Neuronal stem cell (in vitro differentiated cells): Measurements from ENCODE around the gene TAOK2.
A peak's percentile ranks its signal among the peaks of the same experiment; 100 is the strongest.

ENCODE experiments used
- DNase-seq: peaks from one replicate; pipeline ENCODE4 v3.0.0-alpha.2; 2013; ENCODE audit warnings: low spot score
- H2AFZ ChIP-seq: one replicate; pipeline ENCODE4 v1.6.1; 2013; ENCODE audit warnings: mild to moderate bottlenecking, low read length, inconsistent platforms
- H2AK5ac ChIP-seq: 2 replicates; pipeline ENCODE4 v1.6.1; 2013; ENCODE audit warnings: low read depth, mild to moderate bottlenecking, inconsistent platforms, low read length, moderate library complexity, mixed read lengths
- H2BK120ac ChIP-seq: 2 replicates; pipeline ENCODE4 v1.6.1; 2013; ENCODE audit warnings: low read depth, mild to moderate bottlenecking, inconsistent platforms, low read length, moderate library complexity, mixed read lengths
- H2BK12ac ChIP-seq: one replicate; pipeline ENCODE4 v1.6.1; 2013; ENCODE audit warnings: low read length, inconsistent platforms
- H2BK15ac ChIP-seq: 2 replicates; pipeline ENCODE4 v1.6.1; 2013; ENCODE audit warnings: mild to moderate bottlenecking, low read length, inconsistent platforms, mixed read lengths
- H2BK5ac ChIP-seq: one replicate; pipeline ENCODE4 v1.6.1; 2013; ENCODE audit warnings: inconsistent platforms, mild to moderate bottlenecking, low read length, moderate library complexity
- H3K14ac ChIP-seq: one replicate; pipeline ENCODE4 v1.6.1; 2013; ENCODE audit warnings: low read length, inconsistent platforms
- H3K18ac ChIP-seq: 2 replicates; pipeline ENCODE4 v1.6.1; 2013; ENCODE audit warnings: low read length, inconsistent platforms
- H3K23ac ChIP-seq: 2 replicates; pipeline ENCODE4 v1.6.1; 2013; ENCODE audit warnings: low read depth, mild to moderate bottlenecking, mixed read lengths, low read length, inconsistent platforms; ENCODE audit not compliant: poor library complexity
- H3K27ac ChIP-seq: replicated peaks from 3 replicates; pipeline ENCODE4 v1.5.1; 2013; ENCODE audit warnings: low read length, inconsistent platforms
- H3K27me3 ChIP-seq, 3 experiments: 2 replicates each; pipeline ENCODE4 v1.6.1; 2013; ENCODE audit warnings: low read length in 3 of 3, mild to moderate bottlenecking in 2 of 3, inconsistent platforms in 1 of 3, low read depth in 1 of 3, mixed read lengths in 1 of 3, moderate library complexity in 1 of 3; ENCODE audit not compliant: control insufficient read depth in 3 of 3, insufficient read depth in 3 of 3
- H3K36me3 ChIP-seq, 2 donors: replicated peaks in 1 of 2; 2 replicates each; pipeline ENCODE4 v1.6.1; 2013; ENCODE audit warnings: low read length in 2 of 2; ENCODE audit not compliant: control insufficient read depth in 2 of 2, insufficient read depth in 2 of 2
- H3K4ac ChIP-seq: 2 replicates; pipeline ENCODE4 v1.6.1; 2013; ENCODE audit warnings: inconsistent platforms, mild to moderate bottlenecking, low read length, moderate library complexity
- H3K4me1 ChIP-seq, 2 donors: 1 replicate in 1 of 2; 2 replicates in 1 of 2; pipeline ENCODE4 v1.6.1; 2013; ENCODE audit warnings: low read length in 2 of 2, low read depth in 1 of 2; ENCODE audit not compliant: control insufficient read depth in 2 of 2, insufficient read depth in 1 of 2
- H3K4me2 ChIP-seq: one replicate; pipeline ENCODE4 v1.6.1; 2013; ENCODE audit warnings: mild to moderate bottlenecking, low read length, inconsistent platforms; ENCODE audit not compliant: insufficient read depth, poor library complexity, severe bottlenecking
- H3K4me3 ChIP-seq, 2 donors: 2 replicates each; pipeline ENCODE4 v1.5.1; 2013; ENCODE audit warnings: low read length in 2 of 2, mild to moderate bottlenecking in 2 of 2, inconsistent platforms in 1 of 2, moderate library complexity in 1 of 2
- H3K79me1 ChIP-seq: one replicate; pipeline ENCODE4 v1.6.1; 2013; ENCODE audit warnings: low read depth, mild to moderate bottlenecking, inconsistent platforms, low read length, moderate library complexity
- H3K9ac ChIP-seq: one replicate; pipeline ENCODE4 v1.6.1; 2013; ENCODE audit warnings: mild to moderate bottlenecking, low read depth, low read length, inconsistent platforms; ENCODE audit not compliant: poor library complexity
- H3K9me3 ChIP-seq, 2 donors: replicated peaks in 1 of 2; 2 replicates each; pipeline versions ENCODE3 to v1.6.1; 2013; ENCODE audit warnings: low read length in 2 of 2, mild to moderate bottlenecking in 2 of 2, inconsistent platforms in 1 of 2, low read depth in 1 of 2, mixed read lengths in 1 of 2, moderate library complexity in 1 of 2; ENCODE audit not compliant: control insufficient read depth in 2 of 2, insufficient read depth in 1 of 2
- H4K8ac ChIP-seq: one replicate; pipeline ENCODE4 v1.6.1; 2013; ENCODE audit warnings: low read depth, mild to moderate bottlenecking, inconsistent platforms, low read length, moderate library complexity
- H4K91ac ChIP-seq: one replicate; pipeline ENCODE4 v1.6.1; 2013; ENCODE audit warnings: low read length, low read depth, mild to moderate bottlenecking, inconsistent platforms; ENCODE audit not compliant: poor library complexity
- WGBS, 2 donors: extraction: QIAGEN DNeasy Blood & Tissue Kit; methylation state at CpG; one replicate each; pipeline ENCODE4 v1.1.7; 2013; ENCODE audit warnings: missing lambda C conversion rate in 2 of 2, mixed read lengths in 1 of 2; ENCODE audit not compliant: insufficient read length in 2 of 2, insufficient replicate concordance in 1 of 2; ENCODE audit errors: extremely low coverage in 2 of 2; 5-methylcytosine and 5-hydroxymethylcytosine counted together

TAOK2 gene

DNA sequence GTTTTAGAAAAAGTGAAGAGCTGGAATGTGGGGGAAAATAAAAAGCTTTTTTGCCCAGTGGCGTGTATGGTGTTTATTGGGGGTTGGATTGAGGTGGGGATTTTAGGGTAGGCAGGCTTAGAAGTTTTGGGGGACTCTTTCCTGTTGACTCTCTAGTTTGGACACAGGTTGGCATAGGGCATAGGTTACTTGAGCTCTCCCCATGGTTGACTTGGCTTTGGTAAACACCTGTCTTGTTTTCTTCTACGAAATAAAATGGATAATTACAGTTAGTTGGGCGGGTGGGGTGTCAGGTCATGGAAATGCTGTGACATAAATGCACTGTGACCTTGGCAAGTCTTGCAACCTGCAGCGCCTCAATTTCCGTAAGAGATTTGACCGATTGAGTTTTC is 680 bp upstream of the TAOK2 start:
- Histone ChIP-seq H3K27me3 (no peaks in the 10 kb centered on the region), H3K79me1 (peaks cover 11% of the 10 kb centered on the region), H3K4ac (no peak overlapping the region), H3K14ac (no peak overlapping the region), H3K23ac (no peak overlapping the region), H3K18ac (no peak overlapping the region), H3K4me1 (peaks cover 18 to 23% of the 10 kb centered on the region in 2 donors), H4K91ac (no peak overlapping the region), H2AFZ (peak overlapping the region; percentile 64), H3K27ac (peak overlapping the region; percentile 32), H2AK5ac (no peak overlapping the region), H2BK120ac (no peak overlapping the region), H3K9ac (no peak overlapping the region), H3K4me3 (no peak overlapping the region), H3K9me3 (peaks cover 9 to 10% of the 10 kb centered on the region in 2 donors), H2BK12ac (no peak overlapping the region), H3K4me2 (no peak overlapping the region), H3K36me3 (peaks cover 16 to 51% of the 10 kb centered on the region in 2 donors), H4K8ac (no peak overlapping the region), H2BK5ac (no peak overlapping the region), H2BK15ac (no peak overlapping the region)
- DNase-seq, result no peak
- WGBS, 2 donors, result 100% methylated on average over 1 of the region's 6 CpGs; no CpG with 5 or more reads in 1 of the 2 donors

GRCh38 chr16:29974291-29975133 is 844 bp downstream of the TAOK2 start:
- no peak overlapping the region for H3K4ac ChIP-seq
- no peak overlapping the region for H4K91ac ChIP-seq
- H3K4me3 ChIP-seq, result peak overlapping the region; percentile 78 to 97
- H3K4me2 ChIP-seq, result peak overlapping the region; percentile 80
- no peak overlapping the region for H2BK120ac ChIP-seq
- H2AFZ ChIP-seq, result peak overlapping the region; percentile 87
- DNase-seq, result no peak
- H2BK15ac ChIP-seq, result no peak overlapping the region
- no peak overlapping the region for H3K14ac ChIP-seq
- peaks cover 13% of the 10 kb centered on the region for H3K79me1 ChIP-seq
- H3K23ac ChIP-seq, result no peak overlapping the region
- H4K8ac ChIP-seq, result no peak overlapping the region
- peaks cover 24 to 54% of the 10 kb centered on the region in 2 donors for H3K36me3 ChIP-seq
- H3K9me3 ChIP-seq, result peaks cover 9 to 10% of the 10 kb centered on the region in 2 donors
- H2BK5ac ChIP-seq, result peak overlapping the region; percentile 78
- H3K27ac ChIP-seq, result no peak overlapping the region
- H2BK12ac ChIP-seq, result no peak overlapping the region
- H3K18ac ChIP-seq, result peak overlapping the region; percentile 46
- WGBS, 2 donors, result no CpG with 5 or more reads among the region's 31 CpGs
- peak overlapping the region; percentile 91 for H3K9ac ChIP-seq
- H3K4me1 ChIP-seq, result peaks cover 18 to 23% of the 10 kb centered on the region in 2 donors
- no peaks in the 10 kb centered on the region for H3K27me3 ChIP-seq
- no peak overlapping the region for H2AK5ac ChIP-seq

GRCh38 chr16:29975134-29975538 is 1.5 kb downstream of the TAOK2 start:
- Histone ChIP-seq H3K36me3 (peaks cover 26 to 54% of the 10 kb centered on the region in 2 donors), H3K4me1 (peaks cover 18 to 23% of the 10 kb centered on the region in 2 donors), H3K9ac (no peak overlapping the region), H3K79me1 (peaks cover 13% of the 10 kb centered on the region), H3K4ac (no peak overlapping the region), H3K14ac (no peak overlapping the region), H3K4me3 (peak overlapping the region; percentile 78 to 97), H2AK5ac (no peak overlapping the region), H2BK12ac (no peak overlapping the region), H3K27me3 (no peaks in the 10 kb centered on the region), H4K8ac (no peak overlapping the region), H3K23ac (no peak overlapping the region), H3K27ac (no peak overlapping the region), H3K18ac (no peak overlapping the region), H2BK5ac (no peak overlapping the region), H2AFZ (no peak overlapping the region), H2BK120ac (no peak overlapping the region), H4K91ac (no peak overlapping the region), H3K4me2 (peak overlapping the region; percentile 80), H2BK15ac (no peak overlapping the region), H3K9me3 (peaks cover 9 to 10% of the 10 kb centered on the region in 2 donors)
- no CpG with 5 or more reads among the region's 5 CpGs for WGBS, 2 donors
- no peak for DNase-seq

GRCh38 chr16:29975811-29976511 is 2.3 kb downstream of the TAOK2 start:
- H3K23ac ChIP-seq, result no peak overlapping the region
- H3K14ac ChIP-seq, result no peak overlapping the region
- H3K9me3 ChIP-seq, result peaks cover 9 to 10% of the 10 kb centered on the region in 2 donors
- H2AFZ ChIP-seq, result no peak overlapping the region
- H3K27ac ChIP-seq, result no peak overlapping the region
- no peak overlapping the region for H2AK5ac ChIP-seq
- no peak overlapping the region for H3K4ac ChIP-seq
- H3K27me3 ChIP-seq, result no peaks in the 10 kb centered on the region
- no peak overlapping the region for H4K91ac ChIP-seq
- no peak overlapping the region for H2BK15ac ChIP-seq
- peak overlapping the region; percentile 19 for H3K4me2 ChIP-seq
- no peak overlapping the region for H2BK12ac ChIP-seq
- H3K4me3 ChIP-seq, result peak overlapping the region in 1 of 2 donors; percentile 78
- H2BK5ac ChIP-seq, result no peak overlapping the region
- WGBS, 2 donors, result no CpG with 5 or more reads among the region's 6 CpGs
- H3K36me3 ChIP-seq, result peaks cover 30 to 63% of the 10 kb centered on the region in 2 donors
- peak overlapping the region; percentile 13 for H3K9ac ChIP-seq
- no peak overlapping the region for H4K8ac ChIP-seq
- peaks cover 13% of the 10 kb centered on the region for H3K79me1 ChIP-seq
- no peak overlapping the region for H3K18ac ChIP-seq
- no peak overlapping the region for H2BK120ac ChIP-seq
- peaks cover 18 to 23% of the 10 kb centered on the region in 2 donors for H3K4me1 ChIP-seq
- no peak for DNase-seq
